PC-9 (cell line): ENCODE measurements around the gene PEG3.

Source experiments
- EZH2 ChIP-seq: fragments of 200-600 bp; sonication (generic); IDR thresholded peaks from 2 replicates; pipeline ENCODE4 v1.8.0; 2017; ENCODE audit warnings: antibody characterized with exemption, low read depth
- TF ChIP-seq, protein P1 (sequence below): fragments of 200-600 bp; sonication (generic); conservative IDR thresholded peaks from 2 replicates; pipeline ENCODE4 v1.6.1; 2017; ENCODE audit warnings: mixed run types, antibody characterized with exemption, mild to moderate bottlenecking, moderate library complexity

DNA sequence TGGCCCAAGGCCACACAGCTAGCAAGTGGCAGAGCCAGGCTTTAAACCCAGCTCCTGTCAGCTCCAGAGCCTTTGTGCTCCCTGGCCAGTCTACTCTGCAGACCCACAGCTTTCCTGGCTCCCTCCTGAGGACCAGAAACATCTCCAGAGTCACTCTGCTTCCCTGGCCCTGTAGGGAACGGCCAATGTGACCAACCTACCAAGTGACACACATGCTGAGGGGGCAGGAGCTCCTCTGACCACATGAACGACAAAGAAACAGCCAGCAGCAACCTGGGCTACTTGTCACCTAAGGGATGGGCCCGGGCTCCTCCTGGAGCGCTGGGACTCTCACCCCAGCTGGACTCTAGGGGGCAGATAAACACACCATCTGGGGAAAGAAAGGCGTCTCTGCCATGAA, 19.3 kb downstream of the PEG3 start:
- no peak for TF ChIP-seq EZH2
- TF ChIP-seq, protein P1, sequence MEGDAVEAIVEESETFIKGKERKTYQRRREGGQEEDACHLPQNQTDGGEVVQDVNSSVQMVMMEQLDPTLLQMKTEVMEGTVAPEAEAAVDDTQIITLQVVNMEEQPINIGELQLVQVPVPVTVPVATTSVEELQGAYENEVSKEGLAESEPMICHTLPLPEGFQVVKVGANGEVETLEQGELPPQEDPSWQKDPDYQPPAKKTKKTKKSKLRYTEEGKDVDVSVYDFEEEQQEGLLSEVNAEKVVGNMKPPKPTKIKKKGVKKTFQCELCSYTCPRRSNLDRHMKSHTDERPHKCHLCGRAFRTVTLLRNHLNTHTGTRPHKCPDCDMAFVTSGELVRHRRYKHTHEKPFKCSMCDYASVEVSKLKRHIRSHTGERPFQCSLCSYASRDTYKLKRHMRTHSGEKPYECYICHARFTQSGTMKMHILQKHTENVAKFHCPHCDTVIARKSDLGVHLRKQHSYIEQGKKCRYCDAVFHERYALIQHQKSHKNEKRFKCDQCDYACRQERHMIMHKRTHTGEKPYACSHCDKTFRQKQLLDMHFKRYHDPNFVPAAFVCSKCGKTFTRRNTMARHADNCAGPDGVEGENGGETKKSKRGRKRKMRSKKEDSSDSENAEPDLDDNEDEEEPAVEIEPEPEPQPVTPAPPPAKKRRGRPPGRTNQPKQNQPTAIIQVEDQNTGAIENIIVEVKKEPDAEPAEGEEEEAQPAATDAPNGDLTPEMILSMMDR: no peak
